Measurements from ENCODE around the gene TTC36. TPM values are rescaled to one million over a fixed set of nuclear protein-coding genes. Genes with fewer than 3 reads are reported as not detected.
A peak's percentile ranks its signal among the peaks of the same experiment; 100 is the strongest.

TTC36 gene
- total and polyA plus RNA-seq, 9 of the 15 experiments (the other 6 are each of a cell fraction or from before 2014, with no cell fraction given) = 0.22 to 0.23 TPM; not detected in 7

DNA sequence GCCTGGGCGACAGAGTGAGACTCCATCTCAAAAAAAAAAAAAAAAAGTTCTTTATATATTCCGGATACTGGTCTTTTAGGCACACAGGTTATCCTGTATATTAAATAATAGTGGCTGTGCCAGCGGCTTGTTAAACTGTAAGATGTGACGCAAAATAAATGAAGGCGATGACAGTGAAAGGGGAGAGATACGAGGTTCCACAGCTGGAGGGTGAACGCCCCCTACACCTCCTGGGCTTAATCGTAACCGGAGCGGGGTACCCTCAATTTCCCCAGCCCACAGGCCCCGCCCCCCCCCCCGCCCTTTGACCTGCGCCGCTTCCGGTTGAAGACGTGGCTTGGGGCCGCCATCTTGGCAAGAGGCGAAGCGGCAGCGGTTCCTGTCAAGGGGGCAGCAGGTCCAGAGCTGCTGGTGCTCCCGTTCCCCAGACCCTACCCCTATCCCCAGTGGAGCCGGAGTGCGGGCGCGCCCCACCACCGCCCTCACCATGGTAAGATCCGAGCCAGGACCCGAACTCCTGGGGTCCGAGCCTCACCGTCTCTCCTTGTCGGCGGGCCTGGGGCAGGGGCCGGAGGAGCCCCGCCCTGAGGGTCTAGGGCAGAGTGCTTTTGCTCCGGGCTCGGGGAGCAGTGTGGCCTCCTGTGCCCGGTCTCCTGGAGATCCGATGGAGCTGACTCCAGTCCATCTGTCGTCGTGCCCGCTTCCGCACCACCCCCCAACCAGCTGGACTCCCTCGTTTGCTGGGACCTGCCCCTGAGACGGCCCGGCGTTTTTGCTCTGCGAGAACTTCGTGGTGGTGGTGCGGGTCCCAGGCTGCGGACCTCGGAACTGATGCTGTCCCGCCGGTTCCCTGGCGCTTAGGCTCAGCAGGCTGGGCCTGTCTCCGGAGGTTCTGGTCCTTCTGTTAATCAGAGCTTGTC, 45.0 kb downstream of the TTC36 start, which contains the start of gene ARCN1 (continued):
- no peak for TF ChIP-seq ZNF124 (CRISPR knock-in tag; IDR thresholded peaks at IDR 0.05)
- no peak for TF ChIP-seq NFE2 (IDR thresholded peaks at IDR 0.05; ENCODE audit: low read depth)
- TF ChIP-seq POLR2H (tag; IDR thresholded peaks at IDR 0.05; ENCODE audit: low read depth) = no peak
- TF ChIP-seq TCF7L2 (IDR thresholded peaks at IDR 0.05; ENCODE audit: low read depth, low read length) = no peak
- no peak for TF ChIP-seq HMG20B (CRISPR knock-in tag; IDR thresholded peaks at IDR 0.05)
- TF ChIP-seq NR2C1 (IDR thresholded peaks at IDR 0.05) = peak; percentile 93
- peak; percentile 93 for TF ChIP-seq NR2C1 (tag; IDR thresholded peaks at IDR 0.05)
- TF ChIP-seq BRD9 (IDR thresholded peaks at IDR 0.05; ENCODE audit: low read depth, partially characterized antibody) = no peak
- no peak for TF ChIP-seq GTF3C2 (IDR thresholded peaks at IDR 0.05; ENCODE audit: borderline replicate concordance, extremely low read depth, insufficient read length)
- TF ChIP-seq USF1 (CRISPR knock-in tag; IDR thresholded peaks at IDR 0.05) = peak; percentile 46; the same call in 1 of the 2 replicates
- peak; percentile 48; the same call in 1 of the 2 replicates for TF ChIP-seq ETV5 (CRISPR knock-in tag; IDR thresholded peaks at IDR 0.05; ENCODE audit: low read depth)
- no peak for TF ChIP-seq PTRF (tag; IDR thresholded peaks at IDR 0.05)
- no peak for TF ChIP-seq BDP1 (IDR thresholded peaks at IDR 0.05; ENCODE audit: insufficient read depth, insufficient read length)
- no peak for TF ChIP-seq SPI1 (IDR thresholded peaks at IDR 0.05; ENCODE audit: borderline replicate concordance, low read depth, low read length)
- TF ChIP-seq DDX20 (tag; IDR thresholded peaks at IDR 0.05; ENCODE audit: low read depth) = no peak
- no peak for TF ChIP-seq ILF3 (IDR thresholded peaks at IDR 0.05; ENCODE audit: borderline replicate concordance)
- no peak for TF ChIP-seq MCM2 (IDR thresholded peaks at IDR 0.05; ENCODE audit: low read depth)
- TF ChIP-seq CREB3L1 (IDR thresholded peaks at IDR 0.05; ENCODE audit: borderline replicate concordance, low read depth) = peak; percentile 99
- TF ChIP-seq ZNF12 (CRISPR knock-in tag; IDR thresholded peaks at IDR 0.05) = 0 out of 2 replicates have a peak, but pooled peaks have one; percentile 75
- no peak for TF ChIP-seq NFXL1 (CRISPR knock-in tag; IDR thresholded peaks at IDR 0.05)
- no peak for TF ChIP-seq BRCA1 (IDR thresholded peaks at IDR 0.05)
- TF ChIP-seq BRCA1 (CRISPR knock-in tag; IDR thresholded peaks at IDR 0.05) = no peak
- no peak for TF ChIP-seq ZNF668 (CRISPR knock-in tag; IDR thresholded peaks at IDR 0.05)
- peak; percentile 94 for TF ChIP-seq RBFOX2 (IDR thresholded peaks at IDR 0.05; ENCODE audit: low read depth, low read length)
- TF ChIP-seq GTF2E2 (tag; IDR thresholded peaks at IDR 0.05) = peak; percentile 42; the same call in 1 of the 2 replicates
